CD4-positive, alpha-beta T cell treated with Interleukin-6 at 100 ng/mL for 8 hours (primary cell): Measurements from ENCODE around the gene NAE1.
"Not testable (repeated sequence)": the region's sequence is repeated elsewhere in the genome, so short reads cannot be mapped to it uniquely, and the experiment has no call there.

Experiments
- DNase-seq: peaks from one replicate; pipeline ENCODE4 v3.0.0-alpha.2; 2020; ENCODE audit warnings: mixed read lengths, low spot score

Gene NAE1

DNA sequence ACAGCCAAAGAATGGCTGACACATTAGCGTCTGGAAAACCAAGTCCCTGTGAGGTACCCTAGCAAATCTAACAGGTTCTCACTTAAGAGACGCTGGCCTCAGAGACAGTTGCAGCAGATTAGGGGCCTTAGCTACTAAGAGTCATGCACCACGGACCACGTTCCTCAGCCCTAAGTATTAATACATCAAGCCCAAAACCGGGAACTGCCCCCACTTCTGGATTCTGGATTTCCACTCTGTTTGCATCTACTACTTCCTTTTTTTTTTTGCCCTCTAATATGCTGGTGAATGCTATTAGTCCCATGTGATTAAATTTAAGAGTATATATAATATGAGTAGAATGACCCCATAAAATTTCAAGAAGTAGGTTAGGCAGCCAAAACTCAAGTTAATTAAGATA lies 28.6 kb downstream of the NAE1 start:
- DNase-seq, result no peak

DNA sequence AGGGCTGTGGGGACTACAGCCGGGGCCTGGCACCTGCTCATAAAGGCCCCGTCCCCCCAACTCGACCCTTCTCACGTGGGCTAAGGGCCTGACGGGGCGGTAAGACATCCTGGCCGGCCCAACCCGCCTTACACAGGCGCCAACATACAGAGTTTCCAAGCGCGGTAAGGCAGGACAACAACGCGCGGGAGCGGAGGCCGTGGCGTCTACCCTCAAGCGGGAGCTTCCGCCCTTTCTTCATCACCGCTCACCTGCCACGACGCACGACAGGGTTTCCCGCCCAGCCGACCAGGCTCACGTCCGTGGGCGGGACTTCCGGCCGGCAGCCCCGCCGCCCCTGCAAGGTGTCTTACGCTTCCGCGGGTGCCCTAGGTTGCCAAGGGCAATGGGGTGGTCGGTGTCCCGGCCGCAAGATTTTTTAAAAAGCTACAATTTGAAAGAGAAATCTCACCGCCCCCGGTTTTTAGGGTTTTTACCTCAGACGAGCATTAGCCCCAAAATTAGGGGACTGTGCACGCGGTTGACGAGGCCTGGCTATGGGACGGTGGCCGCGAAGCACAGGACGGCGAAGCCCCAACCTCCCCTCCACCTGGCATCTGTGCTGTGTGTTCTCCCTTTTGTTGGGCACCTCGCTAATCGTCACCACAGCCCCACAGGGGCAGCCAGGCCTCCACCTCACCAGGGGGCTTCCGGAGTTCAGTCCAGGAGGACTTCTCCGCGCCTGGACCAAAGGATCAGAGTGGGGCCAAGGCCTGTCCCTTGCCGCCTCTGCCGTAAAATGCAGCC lies 29.3 kb downstream of the NAE1 start, which contains the start of gene TERB1:
Gene TERB1, minus strand, starts transcription at position 265 of the 786 bp plus-strand sequence. CDS start 4,786 bp downstream, outside the sequence.
- no peak for DNase-seq

DNA sequence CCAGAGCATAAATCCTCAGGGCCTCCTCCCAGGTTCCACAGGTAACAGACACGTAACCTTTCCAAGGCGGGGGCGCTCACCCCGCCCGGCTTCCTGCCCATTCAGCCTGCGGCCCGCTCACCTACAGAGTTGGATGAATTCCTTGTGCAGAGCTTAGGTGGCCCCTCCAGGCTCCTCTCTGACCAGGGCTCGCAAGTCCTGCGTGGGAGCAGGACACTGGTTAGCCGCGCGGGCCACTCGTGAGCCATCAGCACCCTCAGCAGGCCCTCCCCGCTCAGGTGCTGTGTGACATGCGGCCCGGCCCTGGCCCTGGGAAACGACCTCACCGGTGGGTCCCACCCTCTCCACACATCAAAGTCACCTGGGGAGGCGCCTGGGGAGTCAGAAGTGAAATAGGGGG lies 29.9 kb downstream of the NAE1 start:
- no peak for DNase-seq

DNA sequence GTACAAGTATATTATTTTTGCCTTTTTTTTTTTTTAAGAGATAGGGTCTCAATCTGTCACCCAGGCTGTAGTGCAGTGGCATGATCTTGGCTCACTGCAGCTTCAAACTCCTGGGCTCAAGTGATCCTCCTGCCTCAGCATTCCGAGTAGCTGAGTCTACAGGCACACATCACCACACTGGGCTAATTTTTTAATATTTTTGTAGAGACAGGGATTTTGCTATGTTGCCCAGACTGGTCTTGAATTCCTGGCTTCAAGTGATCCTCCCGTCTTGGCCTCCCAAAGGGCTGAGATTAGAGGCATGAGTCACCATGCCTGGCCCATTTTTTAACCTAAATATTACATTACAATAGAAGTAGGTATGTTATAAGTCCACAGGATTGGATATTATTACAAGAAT lies 32.6 kb downstream of the NAE1 start:
- no peak for DNase-seq

DNA sequence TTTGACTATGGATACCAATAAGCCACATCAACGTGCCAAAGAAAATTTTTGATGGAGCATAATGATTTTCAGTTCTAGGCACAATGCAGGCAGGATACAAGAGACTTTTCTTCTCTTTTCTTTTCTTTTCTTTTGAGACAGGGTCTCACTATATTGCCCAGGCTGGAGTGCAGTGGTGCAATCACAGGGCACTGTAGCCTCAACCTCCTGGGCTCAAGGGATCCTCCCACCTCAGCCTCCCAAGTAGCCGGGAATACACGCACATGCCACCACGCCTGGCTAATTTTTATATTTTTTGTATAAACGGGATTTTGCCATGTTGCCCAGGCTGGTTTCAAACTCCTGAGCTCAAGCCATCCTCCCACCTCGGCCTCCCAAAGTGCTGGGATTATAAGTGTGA lies 36.8 kb downstream of the NAE1 start:
- DNase-seq, result not testable (repeated sequence)

DNA sequence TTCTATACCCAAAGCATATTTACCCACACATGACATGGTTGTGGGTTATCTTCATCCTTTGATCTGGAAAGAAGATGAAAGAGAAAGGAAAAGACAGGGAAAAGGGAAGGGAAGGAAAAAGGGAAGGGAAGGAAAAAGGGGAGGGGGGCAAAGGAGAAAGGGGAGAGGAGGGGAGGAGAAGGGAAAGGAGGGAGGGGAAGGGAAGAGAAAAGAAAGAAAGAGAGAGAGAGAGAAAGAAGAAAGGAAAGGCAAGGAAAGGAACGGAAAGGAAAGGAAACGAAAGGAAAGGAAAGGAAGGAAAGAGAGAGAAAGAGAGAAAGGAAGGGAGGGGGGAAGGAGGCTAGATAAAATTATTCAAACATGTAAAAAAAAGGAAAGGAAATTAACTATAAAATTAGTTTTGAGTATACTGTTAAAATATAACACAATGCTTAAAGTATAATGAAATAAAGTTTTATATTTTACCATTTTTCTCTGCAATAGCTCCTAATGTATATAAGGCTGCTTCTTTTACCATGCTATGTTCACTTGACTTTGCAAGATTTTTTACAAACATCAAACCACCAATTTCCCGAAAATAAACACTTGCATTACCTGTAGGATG lies 40.5 kb downstream of the NAE1 start:
- no peak for DNase-seq

DNA sequence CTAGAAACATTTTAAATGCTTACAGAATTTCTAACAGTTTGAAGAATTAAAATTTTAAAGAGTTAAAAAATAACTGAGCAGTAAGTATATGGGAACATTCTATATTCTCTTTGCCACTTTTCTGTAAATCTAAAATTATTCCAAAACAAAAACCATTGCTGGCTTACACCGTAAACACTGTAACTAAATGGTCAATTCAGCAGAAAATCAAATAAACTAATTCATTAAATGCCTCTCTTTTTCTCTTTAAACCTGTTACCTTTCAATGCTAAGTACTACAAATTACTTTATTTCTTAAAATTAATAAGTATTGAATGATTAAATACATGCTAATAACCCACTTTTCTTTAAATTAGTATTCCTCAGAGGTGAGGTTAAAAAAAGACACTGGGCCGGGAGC lies 43.3 kb downstream of the NAE1 start:
- DNase-seq, result no peak

DNA sequence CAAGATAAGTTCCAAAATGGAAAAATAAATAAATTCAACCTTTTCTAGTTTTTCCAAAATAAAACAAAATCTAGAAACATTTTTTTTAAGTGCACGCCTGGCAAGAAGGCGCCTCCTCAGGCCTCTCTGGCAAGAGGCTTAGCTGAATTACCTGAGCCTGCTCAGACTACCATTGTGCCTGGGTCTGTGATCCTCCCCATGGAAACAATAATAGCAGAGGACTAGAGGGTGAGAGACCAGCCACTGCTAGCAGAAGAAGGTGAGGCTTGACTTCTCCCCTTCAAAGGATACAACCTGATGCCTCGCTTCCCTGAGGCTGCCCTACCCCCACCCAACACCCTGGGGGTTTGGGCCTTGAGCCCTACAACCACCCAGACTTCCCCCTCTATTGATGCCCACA lies 44.2 kb downstream of the NAE1 start:
- no peak for DNase-seq

DNA sequence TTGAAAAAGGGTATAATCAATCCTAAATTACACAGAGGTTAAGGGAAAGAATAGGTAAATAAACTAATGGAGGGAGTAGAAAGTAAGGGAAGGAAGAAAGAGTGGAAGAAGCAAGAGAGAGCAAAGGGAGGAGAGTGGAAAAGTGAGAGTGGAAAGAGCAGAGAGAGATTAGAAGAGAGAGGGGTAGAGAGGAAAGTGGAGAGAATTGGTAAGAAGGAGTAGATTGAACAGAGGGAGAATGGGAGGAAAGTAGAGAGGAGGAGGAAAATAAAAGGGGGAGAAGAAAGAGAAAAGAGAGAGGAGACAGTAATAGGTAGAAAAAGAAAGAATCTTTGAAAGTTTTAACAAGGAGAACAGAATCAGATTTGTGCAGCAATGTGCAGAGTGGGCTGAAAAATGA lies 54.3 kb downstream of the NAE1 start:
- DNase-seq, result no peak

DNA sequence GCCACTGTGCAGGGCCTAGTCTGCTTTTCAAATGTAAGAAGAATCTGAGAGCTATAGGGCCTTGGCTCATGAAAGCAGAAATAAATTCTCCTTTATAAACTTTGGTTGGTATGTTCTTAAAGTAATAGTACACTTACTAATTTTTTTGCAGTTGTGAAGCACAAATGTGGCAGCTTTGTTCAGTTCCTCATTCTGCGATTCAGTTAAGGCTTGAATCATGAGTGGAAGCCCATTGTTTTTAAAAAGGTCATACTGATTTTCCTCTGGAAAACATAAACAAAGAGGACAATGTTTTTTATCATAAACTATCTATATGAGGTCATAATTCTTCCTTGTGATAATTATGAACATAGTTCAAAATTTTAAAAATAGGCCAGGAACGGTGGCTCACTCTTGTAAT lies 55.8 kb downstream of the NAE1 start:
- no peak for DNase-seq

DNA sequence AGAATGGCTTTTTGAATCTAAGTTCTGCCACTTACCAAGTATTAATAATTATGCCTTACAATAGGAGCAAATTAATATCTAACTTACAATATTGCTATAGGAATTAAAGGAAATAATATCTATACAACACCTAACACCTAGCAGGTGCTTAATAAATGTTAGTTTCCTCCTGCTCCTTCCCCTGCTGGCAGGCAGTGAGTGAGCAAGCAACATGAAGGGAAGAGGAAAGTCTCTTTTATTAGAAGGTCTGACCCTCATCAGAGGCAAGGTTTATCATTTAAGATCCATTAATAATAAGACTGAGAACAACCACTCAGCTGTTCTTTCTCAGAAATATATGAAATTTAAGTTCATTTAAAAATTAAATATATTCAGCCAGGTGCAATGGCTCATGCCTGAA lies 72.7 kb downstream of the NAE1 start:
- DNase-seq, result no peak

DNA sequence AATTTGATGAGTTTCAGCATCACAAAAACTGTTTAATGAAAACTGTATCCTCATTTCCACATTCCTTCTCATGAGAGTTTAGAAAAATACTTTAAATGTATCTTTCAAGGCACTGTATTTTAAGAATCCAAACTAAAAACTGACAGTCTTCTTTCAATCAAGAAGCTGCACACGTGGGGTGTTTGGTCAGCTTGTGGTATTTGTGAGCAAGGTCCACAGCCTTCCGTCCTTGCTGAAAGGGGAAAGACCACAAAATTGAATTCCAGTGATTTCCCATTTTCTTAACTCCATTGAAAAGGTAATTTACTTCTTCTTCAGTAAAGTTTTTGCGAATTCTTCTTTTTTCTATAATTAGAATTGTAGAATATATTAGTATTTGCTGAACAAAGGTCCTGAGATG lies 76.0 kb downstream of the NAE1 start:
- no peak for DNase-seq

DNA sequence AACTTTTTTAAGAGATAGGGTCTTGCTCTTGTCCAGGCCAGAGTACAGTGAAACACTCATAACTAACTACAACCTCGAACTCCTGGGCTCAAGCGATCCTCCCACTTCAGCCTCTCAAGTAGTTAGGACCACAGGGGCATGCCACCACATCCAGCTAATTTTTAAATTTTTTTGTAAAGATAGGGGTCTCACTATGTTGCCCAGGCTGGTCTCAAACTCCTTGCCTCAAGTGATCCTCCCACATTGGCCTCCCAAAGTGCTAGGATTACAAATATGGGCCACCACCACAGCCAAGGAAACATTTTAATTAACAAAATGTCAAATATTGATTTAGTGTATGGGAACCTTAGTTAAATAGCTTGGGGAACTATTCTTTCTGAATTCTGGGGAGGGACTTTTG lies 76.6 kb downstream of the NAE1 start:
- no peak for DNase-seq

DNA sequence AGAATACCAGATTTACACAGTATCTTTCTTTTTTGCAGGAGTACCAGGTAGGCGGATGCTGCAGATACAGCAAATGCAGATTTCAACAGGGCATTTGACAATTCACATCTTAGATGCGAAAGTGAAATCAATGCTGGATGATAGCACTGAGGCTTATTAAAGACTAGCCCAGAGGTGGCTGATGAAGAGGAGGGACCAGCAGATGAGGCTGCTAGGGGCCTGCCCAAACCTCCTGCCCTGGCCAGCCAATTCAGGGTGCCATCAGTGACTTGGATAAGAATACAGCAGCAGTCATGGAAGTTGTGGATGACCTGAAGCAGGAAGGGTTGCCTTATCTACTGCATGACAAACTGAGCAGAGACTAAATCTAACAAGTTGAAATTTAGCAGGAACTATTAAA lies 77.8 kb downstream of the NAE1 start:
- DNase-seq, result no peak
